AG20443 (cell line): ENCODE data around the gene THAP6.
A peak's percentile ranks its signal among the peaks of the same experiment; 100 is the strongest.
"Not testable (repeated sequence)": the region's sequence is repeated elsewhere in the genome, so short reads cannot be mapped to it uniquely, and the experiment has no call there.

ENCODE experiments used
- DNase-seq: peaks from one replicate; pipeline ENCODE4 v3.0.0; 2012; ENCODE audit warnings: low spot score, mixed read lengths

The THAP6 gene

DNA sequence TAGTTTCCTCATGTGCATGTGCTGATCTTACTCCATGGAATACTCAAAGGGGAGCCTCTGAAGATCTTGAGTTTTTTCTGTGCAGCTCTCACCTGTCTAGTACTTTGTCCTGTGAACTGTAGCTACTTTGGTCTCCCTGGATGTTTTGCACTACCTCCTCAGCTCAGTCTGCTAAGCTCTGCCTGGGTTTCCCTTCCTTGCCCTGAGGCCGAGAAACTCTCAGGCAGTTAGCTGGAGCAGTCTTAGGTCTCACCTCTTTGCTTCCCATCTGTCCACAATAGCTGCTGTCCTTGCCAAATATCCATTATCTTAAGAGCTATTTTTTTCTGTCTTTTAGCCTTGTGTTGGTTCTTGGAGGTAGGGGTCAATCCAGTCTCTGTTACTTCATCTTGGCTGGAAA is 11.6 kb downstream of the THAP6 start:
- no peak for DNase-seq

DNA sequence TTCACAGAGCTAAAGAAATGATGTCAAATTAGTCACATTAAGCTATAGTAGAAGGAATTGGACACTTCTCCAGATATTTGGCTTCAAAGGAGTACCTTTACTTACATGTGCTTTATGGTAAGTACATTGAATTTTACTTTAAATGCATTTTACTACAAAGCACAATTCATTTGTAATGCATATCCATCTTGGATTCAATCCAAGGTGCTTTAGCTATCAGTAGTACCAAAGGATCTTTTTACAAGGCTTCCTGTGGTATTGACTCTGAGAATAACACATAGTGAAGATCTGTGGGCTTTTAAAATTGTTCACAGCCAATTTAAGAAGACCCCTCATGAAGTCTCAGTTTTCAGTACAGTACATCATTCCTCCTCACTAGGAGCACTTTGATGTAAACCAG is 13.2 kb downstream of the THAP6 start:
- no peak for DNase-seq

GRCh38 chr4:75530556-75531322 is 16.5 kb downstream of the THAP6 start:
- no peak for DNase-seq

- not testable (repeated sequence) for DNase-seq
Measured at GRCh38 chr4:75531536-75532143, 17.4 kb downstream of the THAP6 start.

DNA sequence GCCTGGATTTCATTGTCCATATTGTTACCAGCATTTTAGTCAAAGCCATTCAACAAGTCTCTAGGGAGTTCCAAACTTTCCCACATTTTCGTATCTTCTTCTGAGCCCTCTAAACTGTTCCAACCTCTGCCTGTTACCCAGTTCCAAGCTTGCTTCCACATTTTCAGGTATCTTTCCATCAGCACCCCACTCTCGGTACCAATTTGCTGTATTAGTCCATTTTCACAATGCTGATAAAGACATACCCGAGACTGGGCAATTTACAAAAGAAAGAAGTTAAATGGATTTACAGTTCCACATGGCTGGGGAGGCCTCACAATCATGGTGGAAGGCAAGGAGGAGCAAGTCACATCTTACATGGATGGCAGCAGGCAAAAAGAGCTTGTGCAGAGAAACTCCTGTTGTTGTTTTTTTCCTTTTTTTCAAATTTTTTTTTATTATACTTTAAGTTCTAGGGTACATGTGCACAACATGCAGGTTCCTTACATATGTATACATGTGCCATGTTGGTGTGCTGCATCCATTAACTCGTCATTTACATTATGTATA is 19.1 kb downstream of the THAP6 start:
- DNase-seq: not testable (repeated sequence)

- DNase-seq: not testable (repeated sequence)
Measured at GRCh38 chr4:75533926-75534325, 19.7 kb downstream of the THAP6 start.

- not testable (repeated sequence) for DNase-seq
Measured at GRCh38 chr4:75537308-75537707, 23.0 kb downstream of the THAP6 start.

- peak; percentile 62 for DNase-seq
Measured at GRCh38 chr4:75542824-75543223, 28.6 kb downstream of the THAP6 start.

GRCh38 chr4:75544220-75544619 is 29.9 kb downstream of the THAP6 start:
- not testable (repeated sequence) for DNase-seq

DNA sequence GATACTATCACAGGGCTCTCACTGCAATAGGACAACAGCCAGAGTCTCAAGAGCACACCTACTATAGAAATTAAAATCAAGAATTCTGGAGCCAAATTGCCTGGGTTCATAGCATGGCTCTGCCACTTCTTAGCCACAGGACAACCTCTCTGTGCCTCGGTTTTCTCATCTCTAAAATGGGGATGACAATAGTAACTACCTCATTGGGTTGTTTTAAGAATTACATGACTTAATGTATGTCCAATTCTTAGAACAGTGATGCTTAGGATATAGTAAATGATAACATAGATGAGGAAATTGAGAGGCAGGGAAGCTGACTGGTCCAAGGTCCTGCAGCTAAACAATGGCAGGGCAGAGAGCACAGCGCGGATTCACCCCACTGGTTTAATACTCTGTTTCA is 30.6 kb downstream of the THAP6 start:
- DNase-seq: no peak

GRCh38 chr4:75545526-75545925 is 31.3 kb downstream of the THAP6 start:
- peak; percentile 69 for DNase-seq

GRCh38 chr4:75547647-75548387 is 33.5 kb downstream of the THAP6 start:
- no peak for DNase-seq

DNA sequence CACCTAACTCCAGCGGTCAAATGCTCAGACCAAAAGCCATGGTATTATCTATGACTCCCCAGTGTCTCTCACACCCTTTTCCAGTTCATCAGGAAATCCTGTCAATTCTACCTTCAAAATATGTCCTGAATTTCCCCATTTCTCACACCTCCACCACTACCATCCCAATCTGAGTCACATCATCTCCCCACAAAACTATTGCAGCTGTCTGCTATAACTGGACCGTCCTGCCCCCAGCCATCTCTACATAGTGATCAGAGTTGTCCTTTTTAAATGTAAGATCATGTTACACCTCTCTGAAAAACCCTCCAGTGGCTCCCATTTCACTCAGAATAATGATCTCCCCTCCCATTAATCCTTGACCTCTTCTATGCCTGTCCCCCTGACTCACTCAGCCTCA is 34.7 kb downstream of the THAP6 start:
- no peak for DNase-seq

GRCh38 chr4:75552452-75552851 is 38.2 kb downstream of the THAP6 start:
- no peak for DNase-seq

- no peak for DNase-seq
Measured at GRCh38 chr4:75555294-75556164, 41.3 kb downstream of the THAP6 start, which contains the start of gene ODAPH. Gene ODAPH (plus strand): TSS chr4:75556066. CDS start chr4:75556083, 17 bp downstream.

DNA sequence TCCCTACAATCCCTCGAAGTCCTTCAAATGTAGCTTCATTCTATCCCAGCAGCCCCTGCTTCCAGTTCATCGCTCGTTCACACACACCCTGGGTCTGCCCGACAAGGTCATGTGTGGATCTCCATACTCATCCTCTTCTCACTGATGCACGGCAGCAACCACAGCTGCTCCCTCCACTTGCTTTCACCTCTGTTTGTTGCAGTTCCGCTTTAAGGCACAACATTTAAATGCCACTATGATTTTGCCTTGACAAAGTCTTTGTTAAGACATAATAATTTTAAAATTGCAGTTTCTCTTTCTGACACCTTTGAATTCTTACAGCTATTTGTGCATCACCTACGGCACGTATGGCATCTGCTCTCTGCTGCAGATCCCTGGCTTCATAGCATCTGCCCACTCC is 43.4 kb downstream of the THAP6 start:
- DNase-seq: no peak

- DNase-seq: no peak
Measured at GRCh38 chr4:75561789-75562188, 47.5 kb downstream of the THAP6 start.

- DNase-seq: no peak
Measured at GRCh38 chr4:75564023-75564422, 49.8 kb downstream of the THAP6 start.

- no peak for DNase-seq
Measured at GRCh38 chr4:75565481-75565880, 51.2 kb downstream of the THAP6 start.

- DNase-seq: no peak
Measured at GRCh38 chr4:75566911-75567310, 52.6 kb downstream of the THAP6 start.

DNA sequence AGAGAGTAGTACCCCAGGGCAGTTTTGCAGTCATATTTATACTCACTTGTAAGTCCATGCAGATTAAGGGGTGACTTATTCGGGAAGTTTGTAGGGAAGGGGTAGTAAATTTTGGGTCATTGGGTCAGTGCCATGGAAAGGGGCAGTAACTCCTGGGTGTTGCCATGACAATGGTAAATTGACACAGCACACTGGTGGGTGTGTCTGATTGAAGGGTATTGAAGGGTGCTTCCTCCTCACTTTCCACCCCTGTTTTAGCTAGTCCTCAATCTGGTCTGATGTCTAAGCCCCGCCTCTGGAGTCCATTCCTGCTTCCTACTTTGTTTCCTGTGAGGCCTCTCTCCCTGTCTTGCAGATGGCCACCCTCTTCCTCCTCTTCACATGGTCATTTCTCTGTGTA is 53.5 kb downstream of the THAP6 start:
- DNase-seq: no peak
